ENCODE results near the gene C3orf22.

DNA sequence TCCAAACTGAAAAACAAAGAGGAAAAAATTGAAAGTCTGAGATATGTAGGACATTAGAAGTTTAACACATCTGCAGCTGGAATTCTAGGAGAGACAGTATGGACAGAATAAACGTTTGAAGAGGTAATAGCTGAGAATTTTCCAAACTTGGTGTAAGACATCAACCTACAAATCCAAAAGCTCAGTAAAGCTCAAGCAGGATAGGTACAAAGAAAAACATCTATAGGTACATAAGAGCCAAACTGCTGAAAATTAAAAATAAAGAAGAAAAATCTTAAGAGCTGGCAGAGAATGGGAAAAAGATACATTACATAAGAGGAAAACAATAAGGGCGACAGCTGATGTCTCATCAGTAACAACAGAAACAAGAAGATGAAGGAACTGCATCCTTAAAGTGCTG, 22.8 kb upstream of the C3orf22 start:
- TF ChIP-seq, protein P1, sequence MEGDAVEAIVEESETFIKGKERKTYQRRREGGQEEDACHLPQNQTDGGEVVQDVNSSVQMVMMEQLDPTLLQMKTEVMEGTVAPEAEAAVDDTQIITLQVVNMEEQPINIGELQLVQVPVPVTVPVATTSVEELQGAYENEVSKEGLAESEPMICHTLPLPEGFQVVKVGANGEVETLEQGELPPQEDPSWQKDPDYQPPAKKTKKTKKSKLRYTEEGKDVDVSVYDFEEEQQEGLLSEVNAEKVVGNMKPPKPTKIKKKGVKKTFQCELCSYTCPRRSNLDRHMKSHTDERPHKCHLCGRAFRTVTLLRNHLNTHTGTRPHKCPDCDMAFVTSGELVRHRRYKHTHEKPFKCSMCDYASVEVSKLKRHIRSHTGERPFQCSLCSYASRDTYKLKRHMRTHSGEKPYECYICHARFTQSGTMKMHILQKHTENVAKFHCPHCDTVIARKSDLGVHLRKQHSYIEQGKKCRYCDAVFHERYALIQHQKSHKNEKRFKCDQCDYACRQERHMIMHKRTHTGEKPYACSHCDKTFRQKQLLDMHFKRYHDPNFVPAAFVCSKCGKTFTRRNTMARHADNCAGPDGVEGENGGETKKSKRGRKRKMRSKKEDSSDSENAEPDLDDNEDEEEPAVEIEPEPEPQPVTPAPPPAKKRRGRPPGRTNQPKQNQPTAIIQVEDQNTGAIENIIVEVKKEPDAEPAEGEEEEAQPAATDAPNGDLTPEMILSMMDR (IDR thresholded peaks at IDR 0.05; ENCODE audit: poor library complexity, severe bottlenecking), result no peak
- TF ChIP-seq EZH2 (IDR thresholded peaks at IDR 0.05; ENCODE audit: borderline replicate concordance, insufficient read depth, low read length, poor library complexity, severe bottlenecking) (no peak), POLR2AphosphoS5 (IDR thresholded peaks at IDR 0.05) (no peak), RAD21 (conservative IDR thresholded peaks at IDR 0.05) (no peak), TAF1 (IDR thresholded peaks at IDR 0.05; ENCODE audit: low read depth) (no peak), MXI1 (conservative IDR thresholded peaks at IDR 0.05; ENCODE audit: poor library complexity, severe bottlenecking) (no peak)
- TF ChIP-seq, protein P2, sequence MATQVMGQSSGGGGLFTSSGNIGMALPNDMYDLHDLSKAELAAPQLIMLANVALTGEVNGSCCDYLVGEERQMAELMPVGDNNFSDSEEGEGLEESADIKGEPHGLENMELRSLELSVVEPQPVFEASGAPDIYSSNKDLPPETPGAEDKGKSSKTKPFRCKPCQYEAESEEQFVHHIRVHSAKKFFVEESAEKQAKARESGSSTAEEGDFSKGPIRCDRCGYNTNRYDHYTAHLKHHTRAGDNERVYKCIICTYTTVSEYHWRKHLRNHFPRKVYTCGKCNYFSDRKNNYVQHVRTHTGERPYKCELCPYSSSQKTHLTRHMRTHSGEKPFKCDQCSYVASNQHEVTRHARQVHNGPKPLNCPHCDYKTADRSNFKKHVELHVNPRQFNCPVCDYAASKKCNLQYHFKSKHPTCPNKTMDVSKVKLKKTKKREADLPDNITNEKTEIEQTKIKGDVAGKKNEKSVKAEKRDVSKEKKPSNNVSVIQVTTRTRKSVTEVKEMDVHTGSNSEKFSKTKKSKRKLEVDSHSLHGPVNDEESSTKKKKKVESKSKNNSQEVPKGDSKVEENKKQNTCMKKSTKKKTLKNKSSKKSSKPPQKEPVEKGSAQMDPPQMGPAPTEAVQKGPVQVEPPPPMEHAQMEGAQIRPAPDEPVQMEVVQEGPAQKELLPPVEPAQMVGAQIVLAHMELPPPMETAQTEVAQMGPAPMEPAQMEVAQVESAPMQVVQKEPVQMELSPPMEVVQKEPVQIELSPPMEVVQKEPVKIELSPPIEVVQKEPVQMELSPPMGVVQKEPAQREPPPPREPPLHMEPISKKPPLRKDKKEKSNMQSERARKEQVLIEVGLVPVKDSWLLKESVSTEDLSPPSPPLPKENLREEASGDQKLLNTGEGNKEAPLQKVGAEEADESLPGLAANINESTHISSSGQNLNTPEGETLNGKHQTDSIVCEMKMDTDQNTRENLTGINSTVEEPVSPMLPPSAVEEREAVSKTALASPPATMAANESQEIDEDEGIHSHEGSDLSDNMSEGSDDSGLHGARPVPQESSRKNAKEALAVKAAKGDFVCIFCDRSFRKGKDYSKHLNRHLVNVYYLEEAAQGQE (IDR thresholded peaks at IDR 0.05; ENCODE audit: borderline replicate concordance), result no peak

All from neural cell (in vitro differentiated cells).